ENCODE data around the gene FYB1.

GRCh38 chr5:39160576-39161213 is 58.7 kb downstream of the FYB1 start:
- TF ChIP-seq POLR2AphosphoS5 (IDR thresholded peaks at IDR 0.05) (no peak), EP300 (IDR thresholded peaks at IDR 0.05) (no peak), POLR2A (IDR thresholded peaks at IDR 0.05) (no peak)

Measured in suprapubic skin (tissue), 4 donors.